Measurements from ENCODE around the gene TMEM215.

DNA sequence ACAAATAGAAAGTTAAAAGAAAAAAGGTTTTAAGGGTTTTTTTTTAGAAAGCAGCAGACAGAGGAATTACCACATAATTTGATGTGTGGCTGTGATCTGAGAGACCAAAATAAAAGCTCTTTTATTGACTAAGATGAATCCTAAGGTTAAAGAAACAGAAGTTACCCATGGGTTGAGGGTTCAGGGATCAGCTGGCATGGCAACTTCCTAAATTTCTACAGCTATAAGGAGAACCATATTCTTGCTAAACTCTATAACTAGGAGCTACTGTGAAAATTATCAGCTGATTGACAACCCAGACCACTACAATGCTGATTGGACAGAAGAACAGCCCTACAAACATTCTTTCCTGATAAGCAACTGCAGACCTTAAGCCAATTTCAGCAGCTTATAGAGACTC is 40.2 kb downstream of the TMEM215 start:
- TF ChIP-seq, protein P1, sequence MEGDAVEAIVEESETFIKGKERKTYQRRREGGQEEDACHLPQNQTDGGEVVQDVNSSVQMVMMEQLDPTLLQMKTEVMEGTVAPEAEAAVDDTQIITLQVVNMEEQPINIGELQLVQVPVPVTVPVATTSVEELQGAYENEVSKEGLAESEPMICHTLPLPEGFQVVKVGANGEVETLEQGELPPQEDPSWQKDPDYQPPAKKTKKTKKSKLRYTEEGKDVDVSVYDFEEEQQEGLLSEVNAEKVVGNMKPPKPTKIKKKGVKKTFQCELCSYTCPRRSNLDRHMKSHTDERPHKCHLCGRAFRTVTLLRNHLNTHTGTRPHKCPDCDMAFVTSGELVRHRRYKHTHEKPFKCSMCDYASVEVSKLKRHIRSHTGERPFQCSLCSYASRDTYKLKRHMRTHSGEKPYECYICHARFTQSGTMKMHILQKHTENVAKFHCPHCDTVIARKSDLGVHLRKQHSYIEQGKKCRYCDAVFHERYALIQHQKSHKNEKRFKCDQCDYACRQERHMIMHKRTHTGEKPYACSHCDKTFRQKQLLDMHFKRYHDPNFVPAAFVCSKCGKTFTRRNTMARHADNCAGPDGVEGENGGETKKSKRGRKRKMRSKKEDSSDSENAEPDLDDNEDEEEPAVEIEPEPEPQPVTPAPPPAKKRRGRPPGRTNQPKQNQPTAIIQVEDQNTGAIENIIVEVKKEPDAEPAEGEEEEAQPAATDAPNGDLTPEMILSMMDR (IDR thresholded peaks at IDR 0.05), result no peak
- TF ChIP-seq POLR2A (IDR thresholded peaks at IDR 0.05), result no peak
